Retinal pigment epithelial cell (primary cell): ENCODE data around the gene TEAD1.

Experiments
- DNase-seq: peaks from one replicate; pipeline ENCODE4 v3.0.0-alpha.2; 2010; ENCODE audit warnings: low read depth
- H3K4me3 ChIP-seq: 2 replicates; pipeline ENCODE4 v1.5.1; 2011; ENCODE audit warnings: mild to moderate bottlenecking, low read length, control low read depth, moderate library complexity
- TF ChIP-seq, protein P1 (sequence below): conservative IDR thresholded peaks from 2 replicates; pipeline ENCODE4 v1.5.1; 2011; ENCODE audit warnings: low read depth, low read length, control low read depth, inconsistent platforms

Gene TEAD1

GRCh38 chr11:12853652-12854296, 179.6 kb downstream of the TEAD1 start:
- TF ChIP-seq, protein P1, sequence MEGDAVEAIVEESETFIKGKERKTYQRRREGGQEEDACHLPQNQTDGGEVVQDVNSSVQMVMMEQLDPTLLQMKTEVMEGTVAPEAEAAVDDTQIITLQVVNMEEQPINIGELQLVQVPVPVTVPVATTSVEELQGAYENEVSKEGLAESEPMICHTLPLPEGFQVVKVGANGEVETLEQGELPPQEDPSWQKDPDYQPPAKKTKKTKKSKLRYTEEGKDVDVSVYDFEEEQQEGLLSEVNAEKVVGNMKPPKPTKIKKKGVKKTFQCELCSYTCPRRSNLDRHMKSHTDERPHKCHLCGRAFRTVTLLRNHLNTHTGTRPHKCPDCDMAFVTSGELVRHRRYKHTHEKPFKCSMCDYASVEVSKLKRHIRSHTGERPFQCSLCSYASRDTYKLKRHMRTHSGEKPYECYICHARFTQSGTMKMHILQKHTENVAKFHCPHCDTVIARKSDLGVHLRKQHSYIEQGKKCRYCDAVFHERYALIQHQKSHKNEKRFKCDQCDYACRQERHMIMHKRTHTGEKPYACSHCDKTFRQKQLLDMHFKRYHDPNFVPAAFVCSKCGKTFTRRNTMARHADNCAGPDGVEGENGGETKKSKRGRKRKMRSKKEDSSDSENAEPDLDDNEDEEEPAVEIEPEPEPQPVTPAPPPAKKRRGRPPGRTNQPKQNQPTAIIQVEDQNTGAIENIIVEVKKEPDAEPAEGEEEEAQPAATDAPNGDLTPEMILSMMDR, result no peak
- no peak overlapping the region for H3K4me3 ChIP-seq
- DNase-seq, result no peak

DNA sequence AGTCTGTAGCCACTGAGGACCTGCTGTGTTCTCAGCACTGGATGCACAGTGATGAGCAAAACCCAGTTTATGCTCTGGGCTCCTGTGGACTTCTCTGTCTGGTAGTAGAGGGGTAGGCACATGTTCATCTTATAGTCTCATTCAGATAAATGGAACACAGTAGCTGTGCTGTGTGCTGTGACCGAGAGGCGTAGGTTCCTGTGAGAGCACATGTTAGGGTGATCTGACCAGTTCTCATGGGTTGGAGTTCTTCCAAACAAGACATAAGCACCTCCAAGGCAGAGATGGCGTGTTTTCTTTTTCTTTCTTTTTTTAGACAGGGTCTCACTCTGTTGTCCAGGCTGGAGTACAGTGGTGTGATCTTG, 180.1 kb downstream of the TEAD1 start:
- no peak for DNase-seq
- no peak overlapping the region for H3K4me3 ChIP-seq
- TF ChIP-seq, protein P1, result no peak

- no peak for DNase-seq
- no peak overlapping the region for H3K4me3 ChIP-seq
- TF ChIP-seq, protein P1, result no peak
Measured at GRCh38 chr11:12854829-12855228, 180.6 kb downstream of the TEAD1 start.

- TF ChIP-seq, protein P1, result no peak
- no peak overlapping the region for H3K4me3 ChIP-seq
- no peak for DNase-seq
Measured at GRCh38 chr11:12856338-12856737, 182.1 kb downstream of the TEAD1 start.

- no peak for DNase-seq
- no peak overlapping the region for H3K4me3 ChIP-seq
- TF ChIP-seq, protein P1, result no peak
Measured at GRCh38 chr11:12857572-12857971, 183.4 kb downstream of the TEAD1 start.

DNA sequence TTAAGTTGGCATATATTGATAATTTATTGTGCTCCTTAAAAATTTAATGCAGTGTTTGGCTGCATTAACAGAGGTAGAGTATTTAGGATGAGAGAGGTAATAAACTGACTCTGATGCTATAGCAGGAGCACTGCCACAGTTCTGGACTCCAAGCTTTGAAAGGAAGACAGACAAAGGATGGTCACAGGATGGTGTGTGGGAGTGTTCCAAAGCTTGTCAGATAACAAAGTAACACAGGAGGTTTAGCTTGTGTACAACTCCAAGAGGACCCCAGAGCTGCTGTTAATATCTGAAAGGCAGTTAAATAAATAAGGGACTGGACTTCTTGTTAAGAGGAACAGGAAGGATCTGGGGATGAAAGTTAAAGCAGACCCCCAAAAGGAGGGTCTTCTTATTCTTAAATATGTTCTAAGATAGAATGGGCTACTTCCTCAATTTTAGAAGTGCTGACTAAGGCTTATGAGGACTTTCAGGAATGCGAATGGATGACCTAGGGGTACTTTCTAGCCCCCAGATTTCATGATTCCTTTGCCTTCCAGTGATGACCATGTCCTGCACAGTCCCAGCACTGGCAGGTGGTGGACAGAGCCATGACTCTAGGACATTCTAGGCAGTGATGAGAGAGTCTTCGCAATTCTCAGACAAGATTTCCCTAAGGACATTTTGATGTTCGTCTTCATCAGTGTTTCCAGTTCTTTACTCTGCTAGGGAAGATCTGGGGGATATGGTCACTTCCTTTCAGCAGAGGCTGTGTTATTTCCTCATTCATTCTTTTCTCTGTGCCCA, 185.8 kb downstream of the TEAD1 start:
- H3K4me3 ChIP-seq, result no peak overlapping the region
- TF ChIP-seq, protein P1, result no peak
- no peak for DNase-seq

DNA sequence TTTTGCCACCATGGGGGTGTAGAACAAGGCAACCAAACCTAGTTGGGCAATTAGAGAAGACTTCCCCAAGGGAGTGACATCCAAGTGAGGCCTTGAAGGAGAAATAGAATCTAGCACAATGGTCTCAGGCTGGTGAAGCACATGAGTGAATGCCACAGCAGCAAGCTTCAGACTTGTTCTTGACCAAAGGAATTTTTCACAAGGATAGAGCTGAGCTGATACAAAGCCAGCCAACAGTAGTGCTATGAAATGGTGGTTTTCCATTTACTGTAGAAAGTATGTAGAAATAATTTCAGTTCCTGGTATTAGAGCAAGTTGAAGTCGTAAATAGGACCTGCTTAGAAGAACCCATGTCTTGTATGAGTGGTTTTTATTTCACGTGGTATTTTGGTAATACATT, 186.6 kb downstream of the TEAD1 start:
- no peak overlapping the region for H3K4me3 ChIP-seq
- DNase-seq, result no peak
- TF ChIP-seq, protein P1, result no peak
